HCT116 (cell line): ENCODE data around the gene ARCN1. TPM values are rescaled to one million over a fixed set of nuclear protein-coding genes. Genes with fewer than 3 reads are reported as not detected.
A peak's percentile ranks its signal among the peaks of the same experiment; 100 is the strongest.

Experiments used
- ATAC-seq: fragments of 200-7000 bp; cut with Tn5 transposase; 2 replicates; pipeline ENCODE4 v1.9.1; 2020; ENCODE audit warnings: mild to moderate bottlenecking, moderate library complexity
- BruUV-seq: library from RNA; stranded (reverse); fragments of 400-500 nt; replicated peaks from 2 replicates; lab custom pipeline; 2021; lab: Mats Ljungman, UMichigan
- CTCF ChIA-PET: fragments of 300-600 bp; sonication (Branson Sonifier 250); formaldehyde crosslinking; loops from one replicate; lab custom pipeline; 2021; ENCODE audit warnings: antibody characterized with exemption; lab: Charles Lee
- POLR2A ChIA-PET: fragments of 300-600, 350-600 bp; sonication (Branson Sonifier 250); formaldehyde crosslinking; loops from one replicate; lab custom pipeline; 2021; ENCODE audit warnings: antibody characterized with exemption; lab: Charles Lee
- RAD21 ChIA-PET, 2 experiments: fragments of 300-600 bp; sonication (Branson Sonifier 250); formaldehyde crosslinking; loops; one replicate each; lab custom pipeline; 2023; ENCODE audit warnings: low total read pairs in 2 of 2; ENCODE audit not compliant: uncharacterized antibody in 2 of 2, unreplicated experiment in 2 of 2, low non-redundant PET in 1 of 2; lab: Charles Lee
- DNase-seq: peaks from one replicate; pipeline ENCODE4 v3.0.0-alpha.2; 2010; ENCODE audit warnings: low read depth, low spot score
- H2AFZ ChIP-seq: fragments of 200-600 bp; shearing (Covaris generic), sonication (generic); 2 replicates; pipeline ENCODE4 v1.6.1; 2017; ENCODE audit warnings: low read depth, mixed run types, mixed read lengths, antibody characterized with exemption, low read length; ENCODE audit not compliant: poor library complexity, severe bottlenecking
- H3K27ac ChIP-seq: 2 replicates; pipeline ENCODE4 v1.5.1; 2012; ENCODE audit warnings: low read depth, low read length
- H3K27me3 ChIP-seq: fragments of 200-600 bp; sonication (generic); 2 replicates; pipeline ENCODE4 v1.6.1; 2016; ENCODE audit warnings: mixed run types, low read length, mixed read lengths; ENCODE audit not compliant: insufficient read depth
- H3K36me3 ChIP-seq, 2 experiments: fragments of 200-500 bp in 1 of 2; fragments of 200-600 bp in 1 of 2; sonication (Bioruptor generic) in 1 of 2; sonication (generic) in 1 of 2; 2 replicates each; pipeline versions ENCODE4 v1.5.1 to v1.6.1; 2014 to 2016; ENCODE audit warnings: low read length in 2 of 2, inconsistent platforms in 1 of 2, mixed read lengths in 1 of 2, mixed run types in 1 of 2; ENCODE audit not compliant: insufficient read depth in 2 of 2, control insufficient read depth in 1 of 2
- H3K4me1 ChIP-seq, 2 experiments: fragments of 200-600 bp in 1 of 2; sonication (generic) in 1 of 2; 2 replicates each; pipeline versions ENCODE4 v1.5.1 to v1.6.1; 2012 to 2017; ENCODE audit warnings: low read length in 2 of 2, inconsistent platforms in 1 of 2, mild to moderate bottlenecking in 1 of 2, mixed read lengths in 1 of 2, mixed run types in 1 of 2, moderate library complexity in 1 of 2; ENCODE audit not compliant: insufficient read depth in 2 of 2, control insufficient read depth in 1 of 2
- H3K4me2 ChIP-seq: fragments of 200-600 bp; sonication (generic); 2 replicates; pipeline ENCODE4 v1.6.1; 2017; ENCODE audit warnings: mixed run types, low read length, mixed read lengths
- H3K4me3 ChIP-seq, 2 experiments: fragments of 200-600 bp in 1 of 2; sonication (generic) in 1 of 2; replicated peaks in 1 of 2; 2 replicates each; pipeline ENCODE4 v1.5.1; 2011 to 2016; ENCODE audit warnings: low read length in 2 of 2, control low read depth in 1 of 2, low read depth in 1 of 2, mild to moderate bottlenecking in 1 of 2, mixed read lengths in 1 of 2, mixed run types in 1 of 2
- H3K79me2 ChIP-seq: fragments of 200-600 bp; sonication (generic); 2 replicates; pipeline ENCODE4 v1.6.1; 2017; ENCODE audit warnings: mild to moderate bottlenecking, mixed run types, low read length, moderate library complexity, mixed read lengths; ENCODE audit not compliant: insufficient read depth
- H3K9ac ChIP-seq: fragments of 200-600 bp; sonication (generic); 2 replicates; pipeline ENCODE4 v1.6.1; 2016; ENCODE audit warnings: low read length, mixed read lengths
- H3K9me2 ChIP-seq: fragments of 200-600 bp; sonication (generic), shearing (Covaris generic); 2 replicates; pipeline ENCODE4 v1.6.1; 2017; ENCODE audit warnings: mixed run types, mild to moderate bottlenecking, moderate library complexity; ENCODE audit not compliant: insufficient read depth
- H3K9me3 ChIP-seq, 2 experiments: fragments of 200-500 bp in 1 of 2; fragments of 200-600 bp in 1 of 2; sonication (Bioruptor generic) in 1 of 2; sonication (generic) in 1 of 2; 2 replicates each; pipeline ENCODE4 v1.6.1; 2014 to 2017; ENCODE audit warnings: low read length in 2 of 2, mixed read lengths in 2 of 2, inconsistent platforms in 1 of 2, low read depth in 1 of 2, mild to moderate bottlenecking in 1 of 2, mixed run types in 1 of 2, moderate library complexity in 1 of 2; ENCODE audit not compliant: control insufficient read depth in 1 of 2, insufficient read depth in 1 of 2
- H4K20me1 ChIP-seq: fragments of 200-600 bp; sonication (generic), shearing (Covaris generic); 2 replicates; pipeline ENCODE4 v1.6.1; 2017; ENCODE audit warnings: mixed run types, mild to moderate bottlenecking, moderate library complexity; ENCODE audit not compliant: insufficient read depth
- POLR2AphosphoS5 ChIP-seq: IDR thresholded peaks from 2 replicates; pipeline ENCODE4 v1.6.1; 2011; ENCODE audit warnings: mild to moderate bottlenecking, low read depth, low read length, moderate library complexity
- SP1 ChIP-seq: IDR thresholded peaks from 2 replicates; pipeline ENCODE4 v1.6.1; 2012; ENCODE audit warnings: low read depth
- ZFX ChIP-seq: fragments of 450-650 bp; IDR thresholded peaks from 2 replicates; pipeline ENCODE4 v1.6.1; 2017
- ZNF274 ChIP-seq: fragments of 200-500 bp; sonication (Bioruptor generic); IDR thresholded peaks from 2 replicates; pipeline ENCODE4 v1.6.1; 2014; ENCODE audit warnings: mild to moderate bottlenecking, low read depth, low read length, inconsistent platforms
- intact Hi-C: fragments of 100-400 bp; cut with micrococcal nuclease; formaldehyde crosslinking; loops from 2 replicates; pipeline ENCODE4 v1.10.0; 2022
- total RNA-seq: library from RNA; stranded (reverse); gene quantifications from one replicate; pipeline ENCODE4 v1.2.1, GENCODE V29; 2021; ENCODE audit not compliant: unreplicated experiment
- TF ChIP-seq, protein P1 (sequence below): IDR thresholded peaks from 2 replicates; pipeline ENCODE4 v1.6.1; 2012

The ARCN1 gene
- total RNA-seq, 1 experiment from 2014 or later: 147 TPM

DNA sequence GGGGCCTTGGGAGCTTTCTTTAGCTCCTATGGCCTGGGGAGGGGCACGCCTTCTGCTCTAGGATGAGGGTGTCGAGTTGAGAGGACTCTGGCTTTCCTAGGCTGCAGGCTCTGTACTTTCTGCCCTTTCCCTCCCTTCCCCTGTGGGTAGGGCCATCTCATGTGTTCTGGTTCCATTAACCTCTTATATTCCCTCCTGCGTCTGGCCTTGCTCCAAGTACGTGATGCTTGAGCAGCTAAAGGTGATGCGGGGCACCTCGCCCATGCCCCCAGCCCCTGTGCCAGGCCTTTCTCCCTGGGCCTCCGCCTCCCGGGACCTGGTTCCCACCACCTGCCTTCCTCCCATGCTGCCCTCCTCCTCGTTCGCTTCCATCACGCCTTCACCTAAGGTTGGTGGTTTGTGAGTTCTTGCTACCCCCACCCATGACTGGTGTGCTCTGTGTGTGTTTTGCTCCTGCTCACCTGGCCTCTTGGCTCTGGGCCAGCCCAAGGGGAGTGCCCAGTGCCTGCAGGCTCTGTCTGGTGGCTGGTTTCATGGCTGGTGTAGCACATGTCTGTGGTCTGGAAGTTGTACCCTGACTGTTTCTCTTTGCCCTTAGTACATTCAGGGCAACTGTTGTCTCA, 69.3 kb downstream of the ARCN1 start:
- Histone ChIP-seq H3K9ac (no peak overlapping the region), H3K27me3 (no peaks in the 10 kb centered on the region), H3K27ac (no peak overlapping the region), H4K20me1 (no peaks in the 10 kb centered on the region), H3K36me3 (peaks cover 0 to 5% of the 10 kb centered on the region in 2 experiments; a peak in 2 of 4 replicates), H3K79me2 (no peaks in the 10 kb centered on the region), H3K9me2 (no peaks in the 10 kb centered on the region), H3K4me1 (peaks cover 0 to 6% of the 10 kb centered on the region in 2 experiments; a peak in 1 of 4 replicates), H2AFZ (no peak overlapping the region), H3K9me3 (no peaks in the 10 kb centered on the region), H3K4me3 (no peak overlapping the region), H3K4me2 (no peak overlapping the region)
- ATAC-seq (no peak), DNase-seq (no peak)
- TF ChIP-seq POLR2AphosphoS5 (no peak), SP1 (no peak), ZNF274 (no peak)
- POLR2A ChIA-PET: no interaction called here
- BruUV-seq: no TSS peak
- RAD21 ChIA-PET: no interaction called here
- CTCF ChIA-PET: interaction anchor here (0.7 kb wide), 1 partner anchor 733 kb away, joined by 4 read pairs; no protein-coding TSS in a partner anchor
- intact Hi-C loops: no loop called here

DNA sequence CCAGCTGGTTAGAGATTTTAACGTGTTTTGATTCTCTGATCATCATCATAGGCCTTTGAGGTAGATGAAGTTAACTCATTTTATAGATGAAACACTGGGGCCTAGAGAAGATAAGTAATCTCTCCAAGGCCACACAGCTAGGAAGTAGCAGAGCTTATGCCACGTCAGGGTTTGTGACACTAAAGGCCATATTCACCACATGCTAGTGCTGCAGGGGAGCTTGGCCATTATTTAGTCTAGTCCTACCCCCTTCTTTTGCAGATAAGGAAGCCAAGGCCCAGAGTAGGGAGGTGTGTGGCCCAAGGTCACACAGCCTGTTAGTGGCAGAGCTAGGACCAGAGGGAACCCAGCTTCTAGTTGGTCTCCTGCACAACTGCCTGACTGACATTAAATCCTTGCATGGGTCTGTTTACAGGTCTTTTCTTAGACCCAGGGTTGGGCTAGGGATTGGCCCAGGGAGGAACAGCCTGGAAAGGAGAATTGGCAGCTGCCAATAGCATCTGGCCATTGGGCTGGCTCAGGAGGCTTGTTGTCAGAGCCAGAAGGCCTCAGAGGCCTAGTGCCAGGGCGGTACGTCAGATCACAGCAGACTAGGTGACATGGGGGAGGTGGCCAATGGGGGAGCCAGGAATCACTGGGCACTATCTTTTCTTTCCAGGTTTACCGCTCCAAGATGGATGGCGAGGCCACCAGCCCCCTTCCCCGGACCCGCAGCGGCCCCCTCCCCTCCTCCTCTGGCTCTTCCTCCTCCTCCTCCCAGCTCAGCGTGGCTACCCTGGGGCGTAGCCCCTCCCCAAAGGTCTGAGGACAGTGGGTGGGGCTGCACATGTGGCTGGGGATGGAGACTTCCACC, 71.2 kb downstream of the ARCN1 start:
- Histone ChIP-seq H3K4me1 (peaks cover 0 to 8% of the 10 kb centered on the region in 2 experiments; a peak in 1 of 4 replicates), H3K27ac (no peak overlapping the region), H2AFZ (no peak overlapping the region), H3K4me2 (no peak overlapping the region), H3K9ac (no peak overlapping the region), H3K36me3 (peaks cover 2 to 8% of the 10 kb centered on the region in 2 experiments; a peak in 3 of 4 replicates), H3K27me3 (no peaks in the 10 kb centered on the region), H4K20me1 (no peaks in the 10 kb centered on the region), H3K79me2 (no peaks in the 10 kb centered on the region), H3K9me3 (no peaks in the 10 kb centered on the region), H3K9me2 (no peaks in the 10 kb centered on the region), H3K4me3 (no peak overlapping the region)
- intact Hi-C loops: no loop called here
- POLR2A ChIA-PET: no interaction called here
- RAD21 ChIA-PET: no interaction called here
- ATAC-seq (no peak), DNase-seq (no peak)
- TF ChIP-seq ZFX: 0 out of 2 replicates have a peak, but pooled peaks have one; percentile 8
- TF ChIP-seq, protein P1, sequence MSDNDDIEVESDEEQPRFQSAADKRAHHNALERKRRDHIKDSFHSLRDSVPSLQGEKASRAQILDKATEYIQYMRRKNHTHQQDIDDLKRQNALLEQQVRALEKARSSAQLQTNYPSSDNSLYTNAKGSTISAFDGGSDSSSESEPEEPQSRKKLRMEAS: no peak
- BruUV-seq: no TSS peak
- CTCF ChIA-PET: no interaction called here
